HG02840 (cell line): Measurements from ENCODE around the gene CLNK.
A peak's percentile ranks its signal among the peaks of the same experiment; 100 is the strongest.

Experiments used
- ATAC-seq: cut with Tn5 transposase; IDR thresholded peaks from one replicate; pipeline ENCODE4 v1.9.1; 2021; ENCODE audit warnings: mild to moderate bottlenecking, moderate library complexity, moderate number of reproducible peaks; ENCODE audit not compliant: unreplicated experiment, low FRiP score

Gene CLNK

DNA sequence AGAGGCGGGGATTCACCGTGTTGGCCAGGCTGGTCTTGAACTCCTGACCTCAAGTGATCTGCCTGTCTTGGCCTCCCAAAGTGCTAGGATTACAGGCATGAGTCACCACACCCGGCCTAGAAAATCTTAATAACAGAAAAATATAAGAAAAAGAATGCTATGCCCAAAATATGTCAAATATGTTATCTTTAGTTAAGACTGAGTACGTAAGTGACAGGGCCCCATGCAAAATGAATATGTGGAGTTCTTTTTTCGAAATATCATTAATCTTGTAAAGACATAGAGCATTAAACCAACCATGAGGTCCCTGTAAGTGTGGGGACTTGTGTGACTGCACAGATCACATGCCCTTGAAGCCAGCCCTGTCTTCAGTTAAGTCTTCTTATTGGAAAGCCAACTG, 218.4 kb downstream of the CLNK start:
- no peak for ATAC-seq

DNA sequence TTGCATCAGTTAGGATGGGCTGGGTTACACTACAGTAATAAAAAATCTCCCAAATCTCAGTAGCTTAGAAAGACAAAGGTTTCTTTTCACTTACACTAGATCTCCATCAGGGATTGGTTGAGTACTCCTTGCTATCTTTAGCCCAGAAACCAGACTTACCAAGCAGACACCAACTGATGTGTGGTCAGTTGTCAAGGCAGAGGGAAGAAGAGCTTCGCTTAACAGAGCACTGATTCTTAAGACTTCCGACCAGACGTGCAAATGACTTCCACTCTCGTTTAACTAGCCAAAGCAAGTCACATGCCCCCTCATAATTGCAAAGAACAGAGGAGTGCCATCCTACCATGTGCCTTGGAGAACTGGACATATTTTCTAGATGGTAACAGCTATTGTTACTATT, 221.7 kb downstream of the CLNK start:
- no peak for ATAC-seq

DNA sequence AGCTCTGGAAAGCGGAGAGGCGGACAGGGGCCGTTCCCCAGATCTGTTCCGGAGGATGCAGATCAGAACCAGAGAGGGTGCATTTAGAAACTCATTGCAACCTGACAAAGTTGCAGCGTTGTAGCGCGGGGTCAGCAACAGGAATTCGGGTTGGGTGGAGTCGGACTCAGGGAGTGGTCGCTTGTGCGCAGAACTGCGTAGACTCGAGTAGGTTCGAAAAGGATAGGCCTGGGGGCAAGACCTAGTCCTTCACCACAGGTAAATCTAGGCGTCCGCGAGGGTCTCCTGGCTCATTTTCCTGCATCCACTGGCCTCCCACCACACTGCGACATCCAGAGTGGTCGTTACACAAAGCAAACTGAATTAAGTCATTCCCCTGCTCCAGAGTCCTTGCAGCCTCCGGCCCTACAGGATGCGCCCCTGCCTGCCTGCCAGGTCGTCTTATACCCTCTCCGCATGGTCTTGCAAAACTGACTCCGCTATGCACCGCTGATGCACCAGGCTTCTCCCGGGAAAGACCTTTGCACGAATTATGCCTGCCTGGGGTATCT, 222.6 kb downstream of the CLNK start:
- no peak for ATAC-seq

DNA sequence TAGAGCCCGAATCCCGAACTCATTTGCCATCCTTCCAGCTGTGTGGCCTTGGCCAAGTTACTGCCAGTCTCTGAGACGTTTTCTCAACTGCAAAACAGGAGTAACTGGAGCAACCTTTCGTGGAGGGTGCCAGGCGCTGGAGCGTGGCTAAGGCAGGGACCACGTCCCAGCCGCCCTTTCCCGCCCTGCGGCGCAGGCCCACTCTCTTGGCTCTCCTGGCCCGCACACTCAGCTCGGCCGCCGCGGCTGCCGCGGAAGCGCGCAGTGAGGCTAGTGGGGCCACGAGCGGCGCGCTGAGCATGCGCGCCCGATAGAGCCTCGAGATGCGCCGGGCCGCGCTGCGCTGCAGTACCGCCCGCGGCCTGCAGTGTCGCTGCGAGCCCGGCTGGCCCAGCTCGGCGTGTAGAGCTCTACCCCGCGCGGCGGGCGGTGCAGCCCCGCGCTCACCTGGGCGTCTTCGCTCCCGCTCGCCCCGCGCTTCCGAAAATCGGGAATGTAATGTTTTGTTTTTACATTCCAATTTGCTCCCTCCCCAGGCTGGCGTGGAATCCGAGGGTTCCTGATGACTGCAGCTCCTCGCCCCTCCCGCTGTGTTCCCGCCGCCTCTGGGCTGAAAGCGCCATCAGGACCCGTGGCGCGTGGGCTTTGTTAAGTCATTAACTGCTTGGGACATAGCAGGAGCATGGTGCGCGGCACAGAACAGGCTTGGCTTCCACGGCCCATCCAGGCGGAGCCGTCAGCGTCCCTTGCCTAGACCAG, 223.3 kb downstream of the CLNK start:
- ATAC-seq: peak; percentile 48

DNA sequence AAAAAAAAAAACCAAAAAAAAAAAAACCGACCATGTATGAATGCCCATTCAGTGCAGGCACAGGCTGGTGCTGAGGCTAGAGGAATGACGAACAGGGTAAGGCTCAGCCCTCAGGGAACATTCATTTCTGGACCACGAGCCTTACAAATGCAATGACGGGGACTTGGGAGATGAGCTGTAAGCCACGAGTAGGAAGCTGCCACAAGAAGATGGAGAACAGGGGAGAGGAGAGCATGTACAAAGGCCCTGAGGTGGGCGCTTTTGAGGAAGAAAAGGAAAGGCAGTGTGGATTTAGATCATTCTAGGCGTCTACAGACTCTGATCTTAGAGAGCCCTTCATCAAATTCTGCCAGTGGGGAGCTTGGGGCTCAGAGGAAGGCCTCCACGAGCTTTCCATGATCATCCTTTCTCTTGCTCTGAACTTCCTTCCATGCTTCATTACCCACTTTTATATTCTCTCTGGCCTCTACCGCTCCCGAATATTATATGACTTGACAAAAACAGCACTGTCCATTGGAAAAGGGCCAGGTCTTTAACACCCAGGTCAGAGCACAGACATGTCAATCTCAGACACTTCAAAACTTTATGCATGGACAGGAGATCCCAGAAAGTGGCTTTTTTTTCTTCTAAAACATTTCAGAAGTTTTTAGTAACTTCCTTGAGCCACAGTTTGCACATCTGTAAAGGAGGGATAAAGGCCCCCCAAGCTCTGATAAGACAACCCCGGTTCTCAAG, 224.1 kb downstream of the CLNK start:
- ATAC-seq: no peak

DNA sequence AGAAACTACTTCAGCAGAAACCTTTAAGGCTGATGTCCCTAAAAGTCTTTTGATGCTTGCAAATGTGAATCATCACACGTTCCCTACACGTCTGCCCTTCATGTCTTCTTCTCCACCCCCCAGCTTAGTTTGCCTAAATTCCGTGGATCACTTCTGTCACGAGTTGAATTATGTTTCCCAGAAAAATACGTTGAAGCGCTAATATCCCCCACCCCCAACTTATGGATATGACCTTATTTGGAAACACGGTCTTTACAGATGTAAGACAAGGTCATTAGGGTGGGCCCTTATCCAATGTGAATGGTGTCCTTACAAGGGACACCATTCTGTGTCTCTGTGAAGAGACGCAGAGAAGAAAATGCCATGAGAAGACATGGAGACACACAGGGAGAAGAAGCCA, 225.3 kb downstream of the CLNK start:
- ATAC-seq: no peak

DNA sequence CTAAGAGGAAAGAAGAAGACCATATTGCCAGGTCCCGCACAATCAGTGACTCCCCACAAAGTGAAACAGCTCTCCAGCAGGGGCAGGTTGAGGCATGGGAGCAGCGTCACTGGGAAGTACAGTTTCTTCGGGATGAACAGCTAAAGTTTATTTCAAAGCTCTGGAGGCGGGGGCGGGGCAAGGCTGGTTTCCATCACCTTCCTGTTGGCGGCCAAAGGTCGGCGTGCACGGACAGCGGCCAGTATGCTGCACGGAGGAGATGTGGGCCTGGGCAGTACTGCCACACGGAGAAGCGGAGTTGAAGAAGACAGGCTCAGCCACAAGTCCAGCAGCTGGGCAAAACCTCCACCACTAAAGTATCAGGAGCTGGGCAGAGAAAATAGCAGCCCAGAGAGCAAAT, 226.4 kb downstream of the CLNK start:
- ATAC-seq: no peak

DNA sequence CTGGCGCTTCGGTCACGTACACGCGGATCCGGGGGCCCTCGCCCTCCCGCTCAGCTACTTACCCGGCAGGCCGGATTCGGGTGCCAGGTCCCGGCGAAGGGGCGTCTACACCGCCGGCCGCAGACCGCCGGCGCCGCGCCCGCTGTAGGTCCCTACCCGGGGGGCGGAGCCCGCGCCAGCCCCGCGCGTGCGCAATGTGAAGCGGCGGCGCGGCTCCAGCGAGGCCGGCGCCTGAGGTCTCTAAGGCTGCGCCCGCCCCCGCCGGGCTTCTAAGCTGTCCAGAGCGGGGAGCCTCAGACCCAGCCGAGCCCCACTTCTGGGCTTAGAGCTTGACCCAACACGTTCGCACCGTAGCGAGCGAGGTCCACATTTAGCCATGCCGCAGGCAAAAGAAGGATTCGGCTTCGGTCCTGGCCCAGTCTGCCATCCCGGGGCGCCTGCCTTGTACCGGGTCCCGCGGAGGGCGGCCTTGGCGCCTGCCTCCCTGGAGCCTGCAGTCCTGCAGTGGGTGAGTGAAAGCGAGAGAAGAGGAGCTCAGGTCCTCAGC, 227.2 kb downstream of the CLNK start, which contains the start of gene ZNF518B:
ZNF518B (minus strand) TSS at position 172 of the 547 bp plus-strand sequence. CDS start 11,098 bp downstream, outside the sequence.
- peak; percentile 75 for ATAC-seq

DNA sequence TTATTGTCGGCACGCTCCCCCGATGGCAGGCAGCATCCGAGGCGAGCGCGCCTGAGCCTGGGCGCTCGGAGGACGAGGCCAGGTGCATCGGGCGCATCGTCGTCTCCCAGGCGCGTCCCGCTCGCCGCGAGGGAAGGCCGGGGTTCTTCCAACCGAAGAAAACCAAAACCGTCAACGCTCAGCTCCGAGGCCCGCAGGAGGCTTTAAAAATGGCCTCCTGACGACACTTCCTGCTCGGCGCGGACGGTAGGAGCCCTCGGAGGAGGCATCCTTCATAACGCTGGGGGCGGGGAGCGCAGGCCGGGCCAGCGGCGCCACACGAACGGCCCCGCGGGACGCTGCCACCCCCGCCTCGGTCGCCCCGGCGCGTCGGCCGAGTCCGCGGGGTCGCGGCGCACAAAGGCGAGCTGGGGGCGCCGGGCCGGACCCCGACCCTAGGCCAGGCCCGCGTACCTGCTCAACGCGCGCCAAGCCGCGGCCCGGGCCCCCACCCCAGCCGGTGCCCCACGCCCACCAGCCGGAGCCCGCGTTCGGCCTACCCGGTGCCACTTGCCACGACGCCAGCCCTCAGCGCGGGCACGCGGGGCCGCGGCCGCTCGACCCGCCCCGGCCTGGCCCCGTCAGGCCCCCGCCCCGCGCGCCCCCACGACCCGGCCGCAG, 227.8 kb downstream of the CLNK start:
- ATAC-seq: peak; percentile 64

DNA sequence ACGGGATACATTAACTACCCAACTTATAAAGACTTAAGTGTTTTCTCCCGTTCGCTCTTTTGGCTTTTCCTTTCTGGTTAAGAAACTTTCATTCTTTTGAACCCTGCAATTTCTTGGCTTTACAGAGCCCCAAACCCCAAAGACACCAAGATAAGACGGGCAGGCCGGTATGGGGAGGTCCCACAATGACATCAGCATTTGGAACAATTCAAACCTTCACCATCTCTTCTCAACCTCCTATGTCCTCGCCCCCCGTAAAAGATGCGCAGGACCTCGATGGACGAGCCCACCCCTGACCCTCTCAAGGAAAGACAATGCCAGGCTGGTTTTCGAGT, 228.3 kb downstream of the CLNK start:
- no peak for ATAC-seq

DNA sequence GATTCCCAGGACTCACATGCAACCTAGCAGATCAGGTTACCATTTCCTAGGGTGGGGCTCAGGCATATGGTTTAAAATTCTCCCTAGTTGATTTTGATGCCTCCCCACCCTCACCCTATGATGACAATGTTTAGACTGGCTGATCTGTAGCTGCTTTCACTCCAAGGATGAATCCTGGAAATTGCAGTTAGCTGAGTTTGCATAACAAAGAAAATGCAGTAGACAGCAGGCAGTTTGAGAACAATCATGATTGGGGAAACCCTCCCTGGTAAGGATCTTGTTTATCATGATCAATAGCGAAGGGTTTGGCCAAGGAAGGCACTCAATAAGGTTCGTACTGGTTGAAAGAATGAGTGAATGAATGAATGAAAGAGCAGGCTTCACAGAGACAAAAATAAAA, 229.4 kb downstream of the CLNK start:
- no peak for ATAC-seq

DNA sequence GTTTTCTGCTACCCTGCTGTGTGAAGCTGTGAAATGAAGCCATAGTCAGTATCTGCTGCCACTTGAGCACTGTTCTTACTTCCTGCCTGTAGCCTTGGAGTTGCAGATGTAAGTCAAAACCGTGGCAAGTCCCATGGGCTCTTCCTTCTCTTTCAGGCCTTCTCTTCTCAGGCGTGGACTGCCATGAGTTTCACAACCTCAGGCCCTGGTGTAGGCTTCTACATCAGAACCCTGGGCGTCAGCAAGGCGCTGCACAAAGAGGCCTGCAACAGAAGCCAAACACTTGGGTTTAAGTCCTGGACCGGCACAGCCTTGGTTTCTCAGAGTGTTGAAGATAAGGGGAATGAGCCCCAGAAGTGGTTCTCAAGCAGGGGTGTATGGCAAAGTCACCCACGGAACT, 229.8 kb downstream of the CLNK start:
- no peak for ATAC-seq

DNA sequence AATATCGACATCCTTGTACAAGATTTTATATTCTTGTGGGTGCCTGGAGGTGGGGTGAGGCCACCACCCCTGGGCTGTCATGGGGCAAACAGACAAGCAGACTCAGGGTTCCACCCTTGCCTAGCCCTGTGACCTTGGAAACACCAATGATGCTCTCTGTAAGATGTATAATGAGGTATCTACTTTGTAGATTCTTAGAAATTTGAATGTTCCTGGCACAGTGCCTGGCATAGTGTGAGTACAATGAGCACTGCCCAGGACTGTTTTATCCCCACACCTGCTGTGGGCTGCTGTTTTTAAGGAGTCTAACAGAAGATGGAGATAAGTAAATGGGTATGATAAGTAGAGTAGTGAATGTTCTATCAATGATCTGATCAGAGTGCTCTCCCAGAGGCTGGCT, 230.4 kb downstream of the CLNK start:
- no peak for ATAC-seq

DNA sequence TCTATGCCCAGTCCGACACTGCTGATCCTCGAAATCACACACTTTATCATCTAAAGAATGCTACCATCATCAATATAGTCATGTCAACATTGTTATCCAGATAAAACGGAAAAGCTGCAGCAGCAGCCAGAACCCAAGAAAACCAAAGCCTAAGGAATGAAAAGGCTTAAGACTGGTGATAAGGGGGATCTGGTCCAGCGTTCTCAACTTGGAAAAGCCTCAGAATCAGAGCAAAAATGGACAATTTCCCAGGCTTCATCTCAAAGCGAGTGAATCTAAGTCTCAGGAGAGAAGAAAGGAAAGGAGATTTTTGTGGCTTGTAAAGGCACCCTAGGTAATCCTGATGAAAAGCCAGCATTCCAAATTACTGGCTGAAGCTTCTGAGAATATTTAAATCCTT, 235.6 kb downstream of the CLNK start:
- no peak for ATAC-seq

DNA sequence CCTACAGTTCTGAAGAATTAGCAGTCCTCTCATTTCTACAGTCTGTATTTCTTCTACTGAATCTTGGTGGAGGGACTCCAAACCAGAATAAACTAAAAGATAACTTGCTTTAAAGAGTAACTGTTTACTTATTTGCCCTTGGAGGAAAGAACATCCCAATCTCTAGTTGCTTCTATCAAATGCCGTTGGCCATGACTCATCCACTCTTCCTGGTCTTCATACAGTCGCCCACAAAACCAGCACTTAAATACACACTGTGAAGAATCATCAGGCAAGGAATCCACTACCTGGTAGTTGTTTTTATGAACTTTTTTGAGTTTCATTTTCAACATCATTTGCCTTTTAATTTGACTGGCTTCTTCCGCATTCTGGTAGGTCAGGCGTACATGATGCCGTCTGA, 241.6 kb downstream of the CLNK start:
- no peak for ATAC-seq

DNA sequence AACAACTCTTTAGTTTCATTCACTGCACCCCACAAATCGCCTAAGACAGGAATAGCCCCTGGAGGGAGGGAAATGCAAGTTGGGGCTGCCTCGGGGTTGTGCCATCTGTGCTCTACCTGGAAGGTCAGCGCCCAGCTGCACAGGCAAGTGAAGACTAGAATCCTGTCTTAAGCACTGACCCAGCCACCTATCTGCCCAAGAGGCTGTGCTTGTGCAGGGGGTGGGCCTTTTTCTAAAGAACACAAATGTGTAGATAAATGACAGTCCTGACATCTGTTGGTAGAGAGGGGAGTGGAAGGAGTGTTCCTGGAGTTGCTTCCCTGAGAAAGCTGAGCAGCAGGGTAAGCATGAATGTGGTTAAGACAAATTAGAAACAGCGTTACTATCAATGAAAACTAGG, 243.1 kb downstream of the CLNK start:
- no peak for ATAC-seq

DNA sequence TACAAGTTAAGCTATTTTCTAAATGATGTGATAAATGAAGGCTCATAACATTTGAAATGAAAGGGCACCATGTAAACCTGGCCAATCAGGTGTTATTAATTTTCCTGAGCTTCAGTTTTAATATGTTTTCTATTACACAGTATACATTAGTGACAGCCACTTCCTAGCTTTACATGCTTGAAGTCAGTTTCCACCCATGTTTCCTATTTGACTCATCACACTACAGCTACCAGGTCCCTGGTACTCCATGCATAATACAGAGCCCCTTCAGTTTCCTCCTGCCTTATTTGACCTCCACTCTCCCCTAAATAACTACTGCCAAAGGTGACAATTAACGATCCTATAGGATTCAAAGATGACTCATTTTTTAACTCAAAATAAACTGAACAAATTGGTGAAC, 245.6 kb downstream of the CLNK start:
- no peak for ATAC-seq

DNA sequence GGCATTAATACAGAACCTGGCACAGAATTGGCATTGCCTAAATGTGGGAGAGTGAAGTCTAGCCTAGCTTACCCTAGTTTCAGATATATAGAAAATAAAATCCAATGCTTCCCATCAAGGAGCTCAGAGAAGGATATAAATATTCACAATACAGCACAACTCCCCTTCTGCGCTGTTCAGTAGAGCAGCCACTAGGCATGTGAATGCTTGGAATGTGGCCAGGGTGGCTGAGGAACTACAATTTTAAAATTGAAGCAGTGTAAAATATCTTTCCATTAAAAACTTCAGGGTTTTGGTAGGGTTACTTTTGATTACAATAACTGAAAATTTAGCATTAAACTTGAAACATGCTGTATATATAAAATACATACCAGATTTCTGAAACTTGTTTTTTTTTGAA, 246.8 kb downstream of the CLNK start:
- no peak for ATAC-seq
